Left ventricle myocardium inferior (tissue), 1 donor: Measurements from ENCODE around the gene CCL4. TPM values are rescaled to one million over a fixed set of nuclear protein-coding genes. Genes with fewer than 3 reads are reported as not detected.
"Not testable (repeated sequence)": the region's sequence is repeated elsewhere in the genome, so short reads cannot be mapped to it uniquely, and the experiment has no call there.

ENCODE experiments used
- DNase-seq: peaks from one replicate; pipeline ENCODE4 v3.0.0-alpha.2; 2020
- H3K27ac ChIP-seq: fragments of 200-600 bp; replicated peaks from 2 replicates; pipeline ENCODE4 v1.8.0; 2021
- H3K27me3 ChIP-seq: fragments of 200-600 bp; 2 replicates; pipeline ENCODE4 v1.8.0; 2021; ENCODE audit warnings: low read depth
- H3K36me3 ChIP-seq: fragments of 200-600 bp; 2 replicates; pipeline ENCODE4 v1.8.0; 2021
- H3K4me1 ChIP-seq: fragments of 200-600 bp; 2 replicates; pipeline ENCODE4 v1.8.0; 2021
- H3K4me3 ChIP-seq: fragments of 200-600 bp; 2 replicates; pipeline ENCODE4 v1.8.0; 2021; ENCODE audit warnings: mild to moderate bottlenecking, moderate library complexity
- H3K9me3 ChIP-seq: fragments of 200-600 bp; replicated peaks from 2 replicates; pipeline ENCODE4 v1.8.0; 2021
- CTCF ChIP-seq: fragments of 200-600 bp; IDR thresholded peaks from 2 replicates; pipeline ENCODE4 v1.8.0; 2021; ENCODE audit warnings: antibody characterized with exemption, mild to moderate bottlenecking, borderline replicate concordance
- intact Hi-C: fragments of 100-400 bp; cut with micrococcal nuclease; formaldehyde crosslinking; loops from one replicate; pipeline ENCODE4 v1.11.0; 2022
- total RNA-seq: library from RNA; stranded (reverse); fragmentation: NEBNext Ultra II Directional; extraction: Animal tissue kit (Norgen Biotek cat#: 25700); gene quantifications from one replicate; pipeline ENCODE4 v1.2.1, GENCODE V29; 2021
- donor health status: DM: no; HTN: yes; CAD: no; lungs with severe emphysema.

The CCL4 gene
- total RNA-seq, 1 donor from 2014 or later = 0.91 TPM

GRCh38 chr17:36104701-36105181 is 1.1 kb downstream of the CCL4 start:
- no peaks in the 10 kb centered on the region for H3K36me3 ChIP-seq
- H3K27ac ChIP-seq = no peak overlapping the region
- no peaks in the 10 kb centered on the region for H3K4me1 ChIP-seq
- no peak overlapping the region for H3K4me3 ChIP-seq
- peaks cover 40% of the 10 kb centered on the region for H3K27me3 ChIP-seq
- intact Hi-C loops = no loop called here
- no peaks in the 10 kb centered on the region for H3K9me3 ChIP-seq
- no peak for DNase-seq
- no peak for TF ChIP-seq CTCF

- Histone ChIP-seq H3K36me3 (no peaks in the 10 kb centered on the region), H3K4me1 (no peaks in the 10 kb centered on the region), H3K4me3 (no peak overlapping the region), H3K9me3 (no peaks in the 10 kb centered on the region), H3K27ac (no peak overlapping the region), H3K27me3 (peaks cover 40% of the 10 kb centered on the region)
- DNase-seq = no peak
- intact Hi-C loops = no loop called here
- no peak for TF ChIP-seq CTCF
These were observed 2.3 kb downstream of the CCL4 start for GRCh38 chr17:36105781-36106492.

GRCh38 chr17:36106493-36106835 is 2.8 kb downstream of the CCL4 start:
- DNase-seq = no peak
- TF ChIP-seq CTCF = no peak
- Histone ChIP-seq H3K4me3 (no peak overlapping the region), H3K4me1 (no peaks in the 10 kb centered on the region), H3K9me3 (no peaks in the 10 kb centered on the region), H3K36me3 (no peaks in the 10 kb centered on the region), H3K27me3 (peaks cover 40% of the 10 kb centered on the region), H3K27ac (no peak overlapping the region)
- intact Hi-C loops = no loop called here

GRCh38 chr17:36107660-36108059 is 4.0 kb downstream of the CCL4 start:
- no peak for TF ChIP-seq CTCF
- Histone ChIP-seq H3K36me3 (no peaks in the 10 kb centered on the region), H3K27ac (no peak overlapping the region), H3K9me3 (no peaks in the 10 kb centered on the region), H3K4me1 (no peaks in the 10 kb centered on the region), H3K27me3 (peaks cover 37% of the 10 kb centered on the region), H3K4me3 (no peak overlapping the region)
- intact Hi-C loops = no loop called here
- no peak for DNase-seq

- H3K4me3 ChIP-seq, DNase-seq, H3K9me3 ChIP-seq, H3K36me3 ChIP-seq, H3K27ac ChIP-seq, intact Hi-C loops, H3K4me1 ChIP-seq: not testable (repeated sequence)
- peaks cover 34% of the 10 kb centered on the region for H3K27me3 ChIP-seq
These were observed 4.6 kb downstream of the CCL4 start for GRCh38 chr17:36108265-36108664.

- no peak for DNase-seq
- Histone ChIP-seq H3K27me3 (peaks cover 21% of the 10 kb centered on the region), H3K27ac (no peak overlapping the region), H3K9me3 (no peaks in the 10 kb centered on the region), H3K36me3 (no peaks in the 10 kb centered on the region), H3K4me1 (no peaks in the 10 kb centered on the region), H3K4me3 (no peak overlapping the region)
- intact Hi-C loops = no loop called here
- TF ChIP-seq CTCF = no peak
These were observed 7.5 kb downstream of the CCL4 start for GRCh38 chr17:36111068-36111490.
